ENCODE measurements around the gene TNFAIP3. TPM values are rescaled to one million over a fixed set of nuclear protein-coding genes. Genes with fewer than 3 reads are reported as not detected.

Gene TNFAIP3
- total and polyA plus RNA-seq, 2 donors (not counting 3 experiments of a cell fraction or from before 2014, with no cell fraction given): 4.0 to 8.6 TPM

DNA sequence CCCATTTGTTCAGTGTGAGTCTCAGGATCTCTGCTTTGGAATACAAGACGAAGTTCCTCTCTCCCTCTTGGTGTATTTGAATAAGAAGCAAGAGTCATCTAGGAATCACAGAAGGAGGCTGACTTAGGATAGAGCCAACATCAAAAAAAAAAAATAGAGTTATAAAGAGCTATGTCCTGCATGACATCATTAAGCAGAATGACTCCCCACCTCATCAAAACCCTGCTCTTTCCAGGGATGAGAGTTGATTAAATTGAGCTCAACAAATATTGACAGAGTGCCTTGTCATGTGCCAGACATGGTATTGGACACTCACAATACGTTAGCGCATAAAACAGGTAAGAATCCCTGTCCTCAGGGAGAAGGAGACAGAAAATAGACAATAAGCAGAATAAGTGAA is 48.6 kb upstream of the TNFAIP3 start:
- no peak for FAIRE-seq
- dilution Hi-C loops (cut with MboI; ENCODE audit: extremely low pct_ligation_motif_present, low sequenced_read_pairs) (no loop called here), intact Hi-C loops (cut with micrococcal nuclease) (no loop called here)
- no peaks in the 10 kb centered on the region for H3K9me3 ChIP-seq (replicated peaks; ENCODE audit: control insufficient read depth, insufficient read depth, low read length)
- H3K9ac ChIP-seq (replicated peaks; ENCODE audit: extremely low read depth, insufficient read depth, low read length): no peak overlapping the region
- CTCF ChIA-PET: no interaction called here
- H3K79me2 ChIP-seq (ENCODE audit: control insufficient read depth, insufficient read depth, low read length): no peaks in the 10 kb centered on the region
- no peaks in the 10 kb centered on the region for H3K27me3 ChIP-seq (ENCODE audit: control insufficient read depth in 2 of 2, insufficient read depth in 2 of 2, low read length in 2 of 2)
- H3K4me3 ChIP-seq (replicated peaks in 1 of 3; ENCODE audit: insufficient read depth in 1 of 3, low read depth in 1 of 3, low read length in 3 of 3): no peak overlapping the region
- H3K4me2 ChIP-seq (ENCODE audit: insufficient read depth, low read length): no peak overlapping the region
- H3K4me1 ChIP-seq (ENCODE audit: control insufficient read depth, extremely low read depth, insufficient read depth, low read length): no peaks in the 10 kb centered on the region
- no peaks in the 10 kb centered on the region for H4K20me1 ChIP-seq (replicated peaks; ENCODE audit: control insufficient read depth, extremely low read depth, insufficient read depth, low read length)
- TF ChIP-seq GATA2 (IDR thresholded peaks at IDR 0.05; ENCODE audit: insufficient read depth, insufficient read length, low read depth, low read length): no peak
- no peak for TF ChIP-seq JUN (IDR thresholded peaks at IDR 0.05; ENCODE audit: borderline replicate concordance, insufficient read depth, insufficient read length, low read depth)
- TF ChIP-seq, protein P1, sequence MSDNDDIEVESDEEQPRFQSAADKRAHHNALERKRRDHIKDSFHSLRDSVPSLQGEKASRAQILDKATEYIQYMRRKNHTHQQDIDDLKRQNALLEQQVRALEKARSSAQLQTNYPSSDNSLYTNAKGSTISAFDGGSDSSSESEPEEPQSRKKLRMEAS (IDR thresholded peaks at IDR 0.05; ENCODE audit: insufficient read depth, insufficient read length): no peak
- TF ChIP-seq EZH2 (IDR thresholded peaks at IDR 0.05; ENCODE audit: borderline replicate concordance, low read depth, low read length, severe bottlenecking): no peak
- TF ChIP-seq MYC (IDR thresholded peaks at IDR 0.05; ENCODE audit: low read depth, low read length): no peak
- TF ChIP-seq, protein P2, sequence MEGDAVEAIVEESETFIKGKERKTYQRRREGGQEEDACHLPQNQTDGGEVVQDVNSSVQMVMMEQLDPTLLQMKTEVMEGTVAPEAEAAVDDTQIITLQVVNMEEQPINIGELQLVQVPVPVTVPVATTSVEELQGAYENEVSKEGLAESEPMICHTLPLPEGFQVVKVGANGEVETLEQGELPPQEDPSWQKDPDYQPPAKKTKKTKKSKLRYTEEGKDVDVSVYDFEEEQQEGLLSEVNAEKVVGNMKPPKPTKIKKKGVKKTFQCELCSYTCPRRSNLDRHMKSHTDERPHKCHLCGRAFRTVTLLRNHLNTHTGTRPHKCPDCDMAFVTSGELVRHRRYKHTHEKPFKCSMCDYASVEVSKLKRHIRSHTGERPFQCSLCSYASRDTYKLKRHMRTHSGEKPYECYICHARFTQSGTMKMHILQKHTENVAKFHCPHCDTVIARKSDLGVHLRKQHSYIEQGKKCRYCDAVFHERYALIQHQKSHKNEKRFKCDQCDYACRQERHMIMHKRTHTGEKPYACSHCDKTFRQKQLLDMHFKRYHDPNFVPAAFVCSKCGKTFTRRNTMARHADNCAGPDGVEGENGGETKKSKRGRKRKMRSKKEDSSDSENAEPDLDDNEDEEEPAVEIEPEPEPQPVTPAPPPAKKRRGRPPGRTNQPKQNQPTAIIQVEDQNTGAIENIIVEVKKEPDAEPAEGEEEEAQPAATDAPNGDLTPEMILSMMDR (IDR thresholded peaks at IDR 0.05; ENCODE audit: extremely low read depth in 1 of 2, insufficient read depth in 1 of 2, low read depth in 1 of 2, low read length in 2 of 2): no peak
- TF ChIP-seq FOS (IDR thresholded peaks at IDR 0.05; ENCODE audit: borderline replicate concordance, insufficient read depth, low read length): no peak
- TF ChIP-seq POLR2AphosphoS5 (IDR thresholded peaks at IDR 0.05; ENCODE audit: insufficient read depth, low read depth, low read length): no peak
- no peak for TF ChIP-seq POLR2A (IDR thresholded peaks at IDR 0.05; ENCODE audit: low read depth, low read length)
- H3K9me1 ChIP-seq (replicated peaks; ENCODE audit: control insufficient read depth, extremely low read depth, insufficient read depth, low read length): no peaks in the 10 kb centered on the region
- H2AFZ ChIP-seq (ENCODE audit: low read depth, low read length): no peak overlapping the region
- no peak for DNase-seq (ENCODE audit: low read depth, low spot score)
- POLR2A ChIA-PET: no interaction called here
- no TSS peak for BruUV-seq (replicated peaks)
- no peaks in the 10 kb centered on the region for H3K36me3 ChIP-seq (ENCODE audit: control insufficient read depth in 2 of 2, extremely low read depth in 1 of 2, insufficient read depth in 2 of 2, low read length in 2 of 2)
- H3K27ac ChIP-seq (ENCODE audit: insufficient read depth, low read depth, low read length): no peak overlapping the region
